ENCODE results near the gene DDX17. TPM values are rescaled to one million over a fixed set of nuclear protein-coding genes. Genes with fewer than 3 reads are reported as not detected.
A peak's percentile ranks its signal among the peaks of the same experiment; 100 is the strongest.

DDX17 gene
- total RNA-seq, 2 experiments from 2014 or later: 508 to 626 TPM

- ChIA-PET CTCF (ENCODE audit: unreplicated experiment) (no interaction called here), POLR2A (interaction anchor here (0.6 kb wide), 1 partner anchor 52 kb away, joined by 3 read pairs; no protein-coding TSS in a partner anchor)
- Histone ChIP-seq H3K79me2 (ENCODE audit: insufficient read depth, low read depth, low read length) (no peaks in the 10 kb centered on the region), H3K9me3 (ENCODE audit: low read length) (no peaks in the 10 kb centered on the region), H3K4me2 (ENCODE audit: low read length) (no peak overlapping the region), H3K4me3 (ENCODE audit: low read depth, low read length, poor library complexity, severe bottlenecking) (no peak overlapping the region), H3K4me1 (ENCODE audit: insufficient read depth, low read length, poor library complexity, severe bottlenecking) (no peaks in the 10 kb centered on the region), H3K27ac (ENCODE audit: low read depth, low read length, poor library complexity, severe bottlenecking) (peak overlapping the region; percentile 4), H3K9me2 (ENCODE audit: insufficient read depth, low read length) (no peaks in the 10 kb centered on the region), H2AFZ (ENCODE audit: low read length) (no peak overlapping the region), H3K36me3 (ENCODE audit: insufficient read depth, low read length) (peaks cover 32% of the 10 kb centered on the region), H4K20me1 (ENCODE audit: insufficient read depth, low read length) (no peaks in the 10 kb centered on the region)
- TF ChIP-seq CTCF (conservative IDR thresholded peaks at IDR 0.05; ENCODE audit: low read length) (no peak), EZH2phosphoT487 (IDR thresholded peaks at IDR 0.05; ENCODE audit: borderline replicate concordance, low read depth, low read length) (no peak)
- no peak for DNase-seq (ENCODE audit: low spot score)
- intact Hi-C loops (cut with micrococcal nuclease; ENCODE audit: unreplicated experiment): no loop called here
- TSS peak; percentile 37 for BruUV-seq (replicated peaks)
Observed at GRCh38 chr22:38531251-38531938, 25.3 kb upstream of the DDX17 start.

- Histone ChIP-seq H3K4me3 (ENCODE audit: low read depth, low read length, poor library complexity, severe bottlenecking) (no peak overlapping the region), H2AFZ (ENCODE audit: low read length) (no peak overlapping the region), H3K9me3 (ENCODE audit: low read length) (no peaks in the 10 kb centered on the region), H4K20me1 (ENCODE audit: insufficient read depth, low read length) (no peaks in the 10 kb centered on the region), H3K9me2 (ENCODE audit: insufficient read depth, low read length) (no peaks in the 10 kb centered on the region), H3K79me2 (ENCODE audit: insufficient read depth, low read depth, low read length) (no peaks in the 10 kb centered on the region), H3K36me3 (ENCODE audit: insufficient read depth, low read length) (peaks cover under 1% of the 10 kb centered on the region; the same call in 1 of the 2 replicates), H3K4me1 (ENCODE audit: insufficient read depth, low read length, poor library complexity, severe bottlenecking) (no peaks in the 10 kb centered on the region), H3K27ac (ENCODE audit: low read depth, low read length, poor library complexity, severe bottlenecking) (no peak overlapping the region), H3K4me2 (ENCODE audit: low read length) (no peak overlapping the region)
- no peak for DNase-seq (ENCODE audit: low spot score)
- no TSS peak for BruUV-seq (replicated peaks)
- ChIA-PET CTCF (ENCODE audit: unreplicated experiment) (no interaction called here), POLR2A (no interaction called here)
- no peak for TF ChIP-seq EZH2phosphoT487 (IDR thresholded peaks at IDR 0.05; ENCODE audit: borderline replicate concordance, low read depth, low read length)
- no peak for TF ChIP-seq CTCF (conservative IDR thresholded peaks at IDR 0.05; ENCODE audit: low read length)
- intact Hi-C loops (cut with micrococcal nuclease; ENCODE audit: unreplicated experiment): no loop called here
Observed at GRCh38 chr22:38524429-38524828, 18.3 kb upstream of the DDX17 start.

- intact Hi-C loops (cut with micrococcal nuclease; ENCODE audit: unreplicated experiment): no loop called here
- H3K4me2 ChIP-seq (ENCODE audit: low read length): no peak overlapping the region
- no peaks in the 10 kb centered on the region for H3K9me3 ChIP-seq (ENCODE audit: low read length)
- H3K36me3 ChIP-seq (ENCODE audit: insufficient read depth, low read length): no peaks in the 10 kb centered on the region; the same call in 1 of the 2 replicates
- no peaks in the 10 kb centered on the region for H3K4me1 ChIP-seq (ENCODE audit: insufficient read depth, low read length, poor library complexity, severe bottlenecking)
- ChIA-PET CTCF (ENCODE audit: unreplicated experiment) (no interaction called here), POLR2A (interaction anchor here (0.6 to 1.6 kb wide), 3 partner anchors 13 to 22 kb away, joined by 3 to 4 read pairs (median 4); no protein-coding TSS in a partner anchor)
- H4K20me1 ChIP-seq (ENCODE audit: insufficient read depth, low read length): no peaks in the 10 kb centered on the region
- TF ChIP-seq EZH2phosphoT487 (IDR thresholded peaks at IDR 0.05; ENCODE audit: borderline replicate concordance, low read depth, low read length): no peak
- no peak overlapping the region for H3K4me3 ChIP-seq (ENCODE audit: low read depth, low read length, poor library complexity, severe bottlenecking)
- no peaks in the 10 kb centered on the region for H3K79me2 ChIP-seq (ENCODE audit: insufficient read depth, low read depth, low read length)
- no peak overlapping the region for H3K27ac ChIP-seq (ENCODE audit: low read depth, low read length, poor library complexity, severe bottlenecking)
- no peaks in the 10 kb centered on the region for H3K9me2 ChIP-seq (ENCODE audit: insufficient read depth, low read length)
- no peak for DNase-seq (ENCODE audit: low spot score)
- no TSS peak for BruUV-seq (replicated peaks)
- H2AFZ ChIP-seq (ENCODE audit: low read length): no peak overlapping the region
Observed at GRCh38 chr22:38523479-38523878, 17.4 kb upstream of the DDX17 start.
